Forelimb muscle (tissue), 1 donor: ENCODE data around the gene SKAP1. TPM values are rescaled to one million over a fixed set of nuclear protein-coding genes. Genes with fewer than 3 reads are reported as not detected.
"Not testable (repeated sequence)": the region's sequence is repeated elsewhere in the genome, so short reads cannot be mapped to it uniquely, and the experiment has no call there.

Experiments used
- DNase-seq: peaks from one replicate; pipeline ENCODE4 v3.0.0-alpha.2; 2013; ENCODE audit warnings: low read depth
- polyA plus RNA-seq: library from polyadenylated mRNA; unstranded; fragments of 120-200 nt; gene quantifications from one replicate; pipeline ENCODE4 v1.2.1, GENCODE V29; 2013; ENCODE audit not compliant: insufficient read length

SKAP1 gene
- polyA plus RNA-seq, 1 donor: 0.30 TPM

DNA sequence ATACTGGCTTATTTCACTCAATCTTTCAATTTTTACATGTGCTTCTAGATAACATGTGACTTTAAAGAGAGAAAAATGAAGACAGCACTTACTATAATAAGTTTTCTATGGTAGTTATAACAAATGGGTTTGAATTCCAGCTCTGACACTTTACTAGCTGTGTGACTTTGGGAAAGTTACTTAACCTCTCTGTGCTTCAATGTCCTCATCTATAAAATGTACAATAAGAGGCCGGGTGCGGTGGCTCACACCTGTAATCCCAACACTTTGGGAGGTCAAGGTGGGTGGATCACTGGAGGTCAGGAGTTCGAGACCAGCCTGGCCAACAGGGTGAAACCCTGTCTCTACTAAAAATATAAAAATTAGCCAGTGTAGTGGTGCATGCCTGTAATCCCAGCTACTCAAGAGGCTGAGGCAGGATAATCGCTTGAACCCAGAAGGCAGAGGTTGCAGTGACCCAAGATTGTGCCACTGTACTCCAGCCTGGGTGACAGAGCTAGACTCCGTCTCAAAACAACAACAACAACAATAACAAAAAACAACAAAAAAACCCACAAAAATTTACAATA lies 184.5 kb downstream of the SKAP1 start:
- DNase-seq: not testable (repeated sequence)

DNA sequence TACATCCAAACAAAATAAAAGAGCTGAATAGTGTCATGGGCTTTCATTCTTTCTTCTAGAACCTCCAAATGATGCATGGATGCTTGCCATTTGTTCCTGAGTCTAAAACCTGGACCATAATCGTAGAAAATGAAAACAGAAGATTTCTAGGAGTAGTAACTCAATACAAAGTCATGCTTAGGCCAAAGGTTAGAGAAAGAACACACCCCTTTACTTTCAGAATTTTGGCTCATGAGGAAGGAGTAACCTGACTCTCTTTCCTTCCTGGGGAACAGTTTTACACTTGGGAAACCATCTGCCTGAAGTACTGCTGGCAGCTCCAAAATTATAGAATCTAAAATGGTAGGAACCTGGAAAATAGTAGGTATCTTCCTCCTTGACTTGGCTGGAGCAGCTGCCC lies 185.2 kb downstream of the SKAP1 start:
- DNase-seq: no peak

DNA sequence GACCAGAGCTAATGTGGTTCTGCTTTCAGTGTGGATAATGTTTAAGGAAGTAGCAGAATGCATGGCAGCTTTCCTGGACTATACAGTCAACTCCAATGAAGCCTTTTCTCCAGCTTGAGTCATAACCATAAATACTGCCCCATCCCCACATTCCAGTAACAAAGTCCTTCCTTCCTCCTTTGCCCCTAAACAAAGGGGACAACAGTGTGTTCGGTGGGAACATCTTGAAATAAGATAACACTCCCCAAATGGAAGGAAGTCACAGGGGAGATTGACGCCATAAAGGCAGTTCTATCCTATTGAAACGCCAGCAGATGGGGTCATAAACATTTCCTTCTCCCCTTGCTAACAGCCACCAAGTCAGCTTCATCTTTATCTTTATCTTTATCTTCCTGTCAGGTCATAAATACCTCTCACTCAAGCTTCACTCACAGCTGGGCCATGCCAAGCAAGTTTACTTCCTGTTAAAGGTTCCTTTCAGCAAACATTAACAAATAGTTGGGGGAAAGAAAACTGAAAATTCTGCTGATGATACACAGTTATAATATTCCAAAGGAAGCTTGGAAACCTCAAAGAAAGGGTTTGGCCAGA lies 185.8 kb downstream of the SKAP1 start:
- no peak for DNase-seq

DNA sequence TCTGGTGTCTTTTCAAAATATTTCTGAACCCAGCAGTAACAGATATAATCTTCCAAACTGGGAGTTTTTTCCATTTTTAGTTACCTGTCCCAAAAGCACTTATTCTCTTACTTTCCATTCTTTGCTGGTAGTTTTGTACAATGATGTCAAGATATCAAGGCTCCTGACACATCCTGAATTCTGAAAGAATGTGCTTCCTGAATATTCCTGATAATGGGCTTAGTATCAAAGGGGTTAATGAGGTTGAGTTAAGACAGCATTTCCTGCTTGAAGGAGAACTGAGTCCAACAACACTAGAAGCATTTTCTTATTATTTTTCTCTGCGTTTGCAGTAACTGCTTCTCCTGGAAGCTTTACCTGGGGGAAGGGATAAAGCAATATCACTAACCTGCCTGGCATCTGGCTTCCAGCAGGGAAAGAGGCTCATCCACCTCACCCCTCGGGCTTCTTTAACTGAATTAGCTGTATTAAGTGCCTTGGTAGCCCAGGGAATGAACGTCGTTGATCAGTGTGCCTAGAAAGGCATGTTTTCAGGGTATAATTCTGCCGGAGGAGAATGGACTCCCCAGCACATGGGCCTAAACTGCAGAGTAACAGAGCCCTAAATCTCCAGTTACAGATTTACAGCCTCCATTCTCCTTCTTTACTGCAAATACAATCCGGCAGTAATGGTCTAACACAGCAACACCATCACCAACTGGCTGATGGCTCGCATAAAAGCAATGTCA lies 188.1 kb downstream of the SKAP1 start:
- no peak for DNase-seq

DNA sequence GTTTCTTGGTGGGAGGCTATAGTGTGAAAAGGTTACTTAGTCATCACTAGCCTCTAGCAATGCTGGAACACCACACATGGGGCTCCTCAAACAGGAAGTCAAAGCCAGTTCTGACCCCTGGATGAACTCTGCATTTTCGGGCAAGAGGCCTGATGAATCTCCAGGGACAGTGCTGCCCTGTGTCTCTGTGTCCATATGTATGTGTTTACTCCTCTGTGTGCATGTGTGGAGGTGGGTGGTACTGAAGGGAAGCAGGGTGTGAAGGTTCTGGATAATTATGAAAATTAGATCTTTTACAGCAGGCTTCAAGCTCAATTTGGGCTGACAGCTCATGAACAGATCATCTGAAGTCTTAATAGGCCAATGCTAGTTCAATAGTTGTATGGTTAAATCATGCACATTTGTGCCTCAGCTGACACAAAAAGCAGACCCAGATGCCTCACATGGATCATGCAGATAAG lies 188.9 kb downstream of the SKAP1 start:
- no peak for DNase-seq

DNA sequence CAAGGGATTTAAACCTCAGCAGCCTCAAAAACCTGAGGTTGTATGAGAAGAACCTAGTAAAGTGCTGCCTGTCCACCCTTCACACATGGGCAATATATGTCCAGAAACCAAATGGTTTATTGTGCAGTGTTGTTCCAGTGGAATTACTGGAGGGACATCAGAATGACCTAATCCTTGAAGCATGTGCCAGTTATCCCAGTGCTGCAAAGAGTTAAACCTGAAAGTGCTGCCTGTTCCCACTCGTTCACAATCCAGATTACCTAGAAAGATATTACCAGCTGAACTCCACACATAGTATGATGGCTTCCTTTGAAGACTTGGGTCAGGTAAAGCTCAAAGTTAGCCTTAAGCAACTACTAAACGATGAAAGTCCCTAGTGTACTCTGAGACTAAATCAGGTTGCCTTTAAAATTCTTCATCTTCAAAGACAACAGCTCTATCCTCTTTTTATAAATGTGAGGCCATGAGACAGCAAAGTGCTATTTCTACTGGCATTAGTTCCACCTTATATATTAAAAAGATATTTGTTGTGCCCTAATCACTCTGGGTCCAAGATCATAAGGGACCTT lies 189.4 kb downstream of the SKAP1 start:
- DNase-seq: no peak

DNA sequence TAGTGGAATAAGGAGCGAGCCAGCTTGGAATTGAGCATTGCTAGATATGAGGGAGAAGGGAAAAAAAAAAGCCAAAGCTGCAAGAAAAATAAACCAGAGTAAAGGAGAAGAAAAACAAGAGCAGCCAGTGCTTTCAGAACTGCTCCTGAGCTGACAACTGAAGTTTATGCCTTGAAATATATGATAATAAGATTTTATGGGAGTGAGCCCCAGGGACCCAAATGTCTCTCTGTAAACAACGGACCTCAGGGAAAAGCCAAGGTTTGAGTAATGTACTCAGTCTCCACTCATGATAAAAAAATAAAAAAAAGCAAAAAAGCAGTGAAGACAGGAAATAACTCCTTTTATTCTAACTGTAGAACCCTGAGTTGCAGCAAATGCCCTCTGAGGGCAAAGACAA lies 189.9 kb downstream of the SKAP1 start:
- no peak for DNase-seq

DNA sequence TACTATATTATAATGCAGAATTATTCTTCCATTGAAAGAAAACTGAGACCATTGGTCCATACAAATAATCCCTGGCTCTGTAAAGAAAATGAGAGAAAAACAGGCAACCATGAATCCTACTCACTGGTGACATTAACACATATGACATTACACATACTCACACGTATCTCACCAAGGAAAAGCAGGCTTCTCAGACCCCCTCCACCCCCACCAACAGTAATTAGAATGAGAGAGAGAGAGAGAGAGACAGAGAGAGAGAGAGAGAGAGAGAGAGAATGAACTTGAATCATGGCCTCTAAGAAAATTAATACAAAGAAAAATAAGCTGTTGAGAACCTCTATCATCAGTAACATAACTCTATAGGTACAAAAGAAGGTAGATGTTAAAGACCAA lies 190.4 kb downstream of the SKAP1 start:
- DNase-seq: no peak

DNA sequence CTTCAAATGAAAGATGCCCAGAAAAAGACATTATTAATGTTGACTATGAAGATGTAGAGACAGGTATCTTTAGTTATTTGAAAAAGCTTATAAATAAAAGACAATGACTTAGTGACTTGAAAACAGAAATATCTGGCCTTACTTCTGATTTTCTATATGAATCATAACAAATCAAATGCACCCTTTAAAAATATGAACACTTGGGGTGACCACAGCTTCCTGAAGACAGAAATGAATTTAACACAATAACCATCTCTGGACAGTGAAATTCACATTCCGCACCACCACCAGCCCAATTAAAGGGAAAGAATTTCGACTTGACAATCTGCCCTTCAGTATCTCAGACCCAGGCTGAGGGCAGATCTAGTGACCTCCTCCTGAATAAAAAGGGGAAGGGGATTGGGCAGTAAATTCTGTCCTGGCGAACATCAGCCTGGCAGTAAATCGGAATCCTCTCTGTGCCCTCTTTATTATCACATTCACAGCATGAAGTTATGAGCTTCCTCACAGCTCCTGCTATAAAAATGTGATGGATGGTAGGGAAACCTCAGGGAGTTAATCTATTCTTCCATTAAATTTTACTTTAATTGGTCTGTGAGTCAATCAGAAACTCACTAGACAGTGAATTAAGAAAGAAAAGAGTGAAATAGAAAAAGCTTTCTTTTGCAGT lies 190.9 kb downstream of the SKAP1 start:
- no peak for DNase-seq

DNA sequence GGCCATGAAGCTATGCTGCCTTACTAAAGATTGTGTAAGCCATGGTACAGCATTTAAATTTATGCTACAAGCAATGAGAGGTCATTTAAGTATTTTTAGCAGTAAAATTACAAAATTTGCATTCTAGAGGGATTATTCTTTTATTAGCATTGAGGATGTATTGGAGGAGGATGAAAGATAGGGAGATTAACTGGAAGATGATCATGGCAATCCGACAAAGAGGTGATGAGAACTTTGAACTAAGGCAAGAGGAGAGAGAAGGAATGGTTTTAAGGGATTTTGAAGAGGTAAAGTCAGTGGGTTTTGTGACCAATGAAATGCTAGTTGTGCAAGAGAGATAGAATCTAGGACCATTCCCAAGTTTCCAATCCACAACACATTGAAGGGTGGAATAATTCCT lies 192.6 kb downstream of the SKAP1 start:
- no peak for DNase-seq

DNA sequence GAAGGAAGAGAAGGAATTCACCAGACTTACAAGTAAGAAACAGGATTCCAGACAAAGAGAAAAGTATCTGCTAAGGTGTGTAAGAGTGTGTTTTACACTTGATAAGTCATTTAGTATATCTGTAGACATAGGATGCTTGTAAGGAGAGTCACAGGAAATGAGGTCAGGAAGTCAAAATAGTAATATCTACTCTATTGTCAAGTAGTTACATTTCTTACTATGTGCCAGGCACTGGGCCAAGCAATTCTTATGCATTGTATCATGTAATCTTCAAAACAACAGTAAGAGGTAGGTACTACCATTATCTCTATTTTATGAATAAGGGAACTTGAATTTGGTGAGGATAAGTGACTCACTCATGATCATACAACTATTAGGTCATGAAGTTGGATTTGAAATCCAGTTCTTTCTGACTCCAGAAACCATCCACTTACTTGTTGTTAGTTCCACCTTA lies 193.3 kb downstream of the SKAP1 start:
- DNase-seq: no peak

DNA sequence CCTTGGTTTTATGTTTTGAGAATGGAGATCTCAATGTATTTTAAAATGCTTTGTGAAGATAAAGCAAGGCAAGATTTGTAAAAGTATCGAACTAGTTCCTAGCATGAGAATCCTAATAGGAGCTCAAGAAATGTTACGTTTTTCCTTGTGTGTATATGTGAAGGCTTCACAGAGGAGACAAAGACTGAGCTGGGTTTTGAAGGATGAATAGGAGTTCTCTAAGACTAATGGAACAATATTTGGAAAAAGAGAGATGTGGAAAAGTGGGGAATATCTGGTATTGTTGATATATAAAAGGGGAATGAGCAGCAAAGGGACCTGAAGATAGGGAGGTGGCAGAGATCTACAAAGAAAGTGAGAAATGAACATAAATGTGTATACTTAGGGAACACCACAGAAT lies 195.1 kb downstream of the SKAP1 start:
- no peak for DNase-seq

DNA sequence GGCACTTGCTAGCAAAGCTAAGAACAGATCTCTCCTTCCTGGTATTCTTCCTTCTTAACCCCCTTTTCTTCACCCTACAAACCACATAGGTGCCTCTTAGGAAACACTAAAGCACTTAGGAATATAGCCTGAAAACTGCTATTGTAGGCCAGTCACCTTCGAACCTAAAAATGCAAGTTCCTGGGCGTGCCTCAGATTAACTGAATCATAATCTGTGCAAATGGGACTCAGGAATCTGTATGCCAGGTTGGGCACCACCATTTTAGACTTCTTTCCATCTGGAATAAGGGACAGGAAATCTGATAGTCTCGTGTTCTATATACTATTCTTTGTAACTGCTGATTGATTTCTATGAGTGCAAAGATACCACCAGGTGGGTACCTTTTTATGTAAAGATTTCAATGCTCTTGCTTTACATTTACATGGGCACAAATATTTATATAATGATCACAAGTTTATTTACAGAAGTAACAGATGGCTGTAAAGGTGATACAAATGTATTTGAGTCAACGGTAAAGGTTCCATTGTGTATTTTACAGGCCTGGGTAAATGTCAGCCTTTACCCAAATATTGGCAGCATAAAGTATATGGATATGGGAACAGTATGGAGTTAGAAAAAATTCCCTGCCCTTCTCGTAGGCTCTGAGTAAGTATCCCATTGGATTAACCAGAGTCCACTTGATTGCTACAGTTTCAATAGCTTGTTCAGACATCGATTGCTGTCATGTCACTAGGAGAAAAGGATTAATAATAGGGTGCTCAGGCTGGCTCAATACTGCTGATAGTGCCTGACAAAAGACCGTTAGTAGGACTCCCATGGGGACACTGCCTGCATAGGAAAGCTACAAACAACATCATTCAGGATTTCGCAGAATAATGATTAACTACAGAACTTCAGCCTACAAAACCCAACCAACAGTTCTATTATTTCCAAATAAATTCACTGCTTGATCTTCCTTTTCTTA lies 197.7 kb downstream of the SKAP1 start:
- DNase-seq: no peak

DNA sequence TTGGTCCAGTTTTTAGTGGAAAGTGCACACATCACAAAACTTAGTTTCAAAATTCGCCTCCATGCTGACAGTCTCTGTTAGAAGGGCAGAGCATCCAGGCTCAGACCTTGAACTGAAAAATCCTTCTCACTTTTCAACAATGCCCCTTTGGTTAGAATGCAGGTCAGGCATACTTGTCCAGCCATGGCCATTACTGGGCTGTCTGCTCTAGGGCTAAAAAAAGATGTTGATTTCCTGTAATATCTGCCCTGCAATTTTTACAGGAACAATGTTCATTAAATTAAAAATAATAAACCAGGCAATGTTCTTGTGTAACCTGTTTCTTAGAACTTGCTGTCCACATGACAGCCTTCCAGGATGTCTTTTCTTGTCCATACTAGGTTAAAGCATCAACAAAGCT lies 200.1 kb downstream of the SKAP1 start:
- no peak for DNase-seq

DNA sequence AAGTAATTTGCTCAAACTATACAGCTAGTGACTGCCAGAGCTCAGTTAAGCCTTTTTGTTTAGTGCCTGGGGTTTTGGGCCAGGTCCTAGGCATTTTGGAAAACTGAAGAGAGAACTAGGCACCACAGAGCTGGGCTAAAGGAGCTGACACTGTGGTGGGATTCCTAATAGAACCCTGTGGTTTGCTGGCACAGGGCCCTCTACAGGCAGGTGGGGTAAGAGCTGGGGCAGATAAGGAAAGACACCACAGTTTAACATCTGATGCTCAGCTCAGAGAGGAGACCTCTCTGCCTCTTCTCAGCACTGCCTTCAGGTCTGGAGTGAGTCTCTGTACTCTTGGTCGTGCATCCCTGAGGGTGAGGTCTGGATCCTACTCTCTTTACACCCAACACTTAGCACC lies 201.3 kb downstream of the SKAP1 start:
- DNase-seq: no peak

DNA sequence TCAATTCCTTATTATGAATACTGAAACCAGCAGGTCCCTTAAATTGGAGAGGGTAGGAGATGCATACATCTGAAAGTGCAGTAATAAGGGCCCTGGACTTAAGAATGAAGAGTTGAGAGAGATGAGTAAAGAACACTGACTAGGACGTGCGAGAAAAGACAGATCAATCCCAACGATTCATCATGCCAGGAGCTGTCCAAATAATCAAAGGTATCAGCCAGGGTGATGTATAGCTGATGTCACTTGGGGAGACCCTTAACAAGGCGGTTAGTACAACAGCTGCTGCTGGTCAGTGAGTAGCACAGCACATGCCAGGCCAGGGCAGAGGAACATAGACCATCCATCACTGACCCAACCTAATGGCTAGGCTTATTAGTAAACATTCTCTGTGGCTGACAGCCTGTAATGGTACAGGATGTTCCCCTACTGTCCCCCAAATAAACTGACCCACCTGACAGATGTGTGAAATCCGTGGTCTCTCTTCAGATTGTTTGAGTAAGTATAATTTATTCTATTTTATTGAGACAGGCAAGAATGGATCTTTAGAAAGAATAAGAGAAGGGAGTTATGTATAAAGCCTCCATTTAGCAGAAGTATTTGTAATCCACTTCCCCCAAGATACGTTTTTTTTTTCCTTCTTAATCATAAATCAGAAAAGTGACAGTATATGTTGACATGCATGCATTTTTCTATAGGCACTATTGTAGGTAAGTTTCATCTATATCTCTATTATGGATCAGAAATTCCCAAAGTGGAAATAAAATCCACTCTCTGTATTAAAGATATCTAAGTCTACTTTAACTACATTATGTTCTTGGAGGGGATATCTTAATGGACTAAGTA lies 204.1 kb downstream of the SKAP1 start:
- DNase-seq: no peak

DNA sequence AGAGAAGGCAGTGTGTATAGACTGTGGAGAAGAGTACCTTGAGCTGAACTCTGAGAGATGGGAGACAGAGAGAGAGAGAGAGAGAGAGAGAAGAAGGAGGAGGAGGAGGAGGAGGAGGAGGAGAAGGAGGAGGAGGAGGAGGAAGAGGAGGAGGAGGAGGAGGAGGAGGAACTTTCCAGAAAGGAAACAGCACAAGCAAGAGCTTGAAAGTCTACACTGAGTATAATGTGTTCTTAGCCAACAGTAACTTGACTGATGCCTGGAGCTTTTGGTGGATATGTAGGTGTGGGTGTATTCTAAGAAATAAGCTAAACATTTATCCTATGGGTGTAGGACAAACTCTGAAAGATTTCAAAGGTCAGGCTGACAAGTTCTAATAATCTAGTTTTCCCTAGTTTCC lies 206.1 kb downstream of the SKAP1 start:
- no peak for DNase-seq

DNA sequence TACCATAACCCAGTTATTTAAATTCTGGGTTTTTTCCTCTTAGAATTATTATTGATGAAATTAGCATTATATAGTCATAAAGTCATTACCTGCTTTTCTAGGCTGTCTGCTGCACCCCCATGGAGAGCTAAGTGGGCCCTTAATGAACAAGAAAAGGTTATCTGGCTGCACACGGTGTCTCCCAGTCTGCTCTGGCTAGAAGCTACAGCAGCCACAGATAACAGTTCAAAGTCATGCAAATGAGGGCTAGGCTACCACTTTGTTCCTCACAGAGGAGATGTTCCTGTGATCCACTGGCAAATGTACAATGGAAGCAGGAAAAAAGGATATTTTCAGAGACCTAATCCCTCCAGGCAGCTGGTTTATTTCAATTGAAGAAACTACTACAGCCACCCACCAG lies 210.4 kb downstream of the SKAP1 start:
- no peak for DNase-seq

DNA sequence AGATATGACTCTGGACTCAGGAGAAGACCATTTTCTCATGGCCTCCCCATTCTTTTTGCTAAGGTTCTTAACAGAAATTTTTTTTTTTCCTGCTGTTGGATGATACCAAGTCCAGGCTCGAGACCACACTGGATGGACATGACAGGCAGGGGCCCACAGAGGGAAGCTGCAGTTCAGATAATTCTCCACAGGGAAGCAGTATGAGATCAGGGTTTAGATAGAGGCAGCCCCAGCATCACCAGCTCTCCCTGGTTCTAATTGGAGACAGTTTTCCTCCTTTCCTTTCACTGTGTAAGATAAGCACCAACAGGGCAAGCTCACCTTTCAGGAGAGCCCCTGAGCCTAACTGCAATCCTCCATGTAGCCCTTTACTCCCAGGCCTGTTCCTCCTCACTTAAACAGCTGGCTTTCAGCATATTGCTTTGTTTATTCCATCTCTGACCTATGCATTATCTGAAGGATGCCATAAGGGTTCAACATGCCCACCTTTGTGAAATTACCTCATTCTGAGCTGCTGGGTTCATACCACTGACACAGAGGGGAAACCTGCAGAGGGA lies 214.4 kb downstream of the SKAP1 start:
- DNase-seq: no peak

DNA sequence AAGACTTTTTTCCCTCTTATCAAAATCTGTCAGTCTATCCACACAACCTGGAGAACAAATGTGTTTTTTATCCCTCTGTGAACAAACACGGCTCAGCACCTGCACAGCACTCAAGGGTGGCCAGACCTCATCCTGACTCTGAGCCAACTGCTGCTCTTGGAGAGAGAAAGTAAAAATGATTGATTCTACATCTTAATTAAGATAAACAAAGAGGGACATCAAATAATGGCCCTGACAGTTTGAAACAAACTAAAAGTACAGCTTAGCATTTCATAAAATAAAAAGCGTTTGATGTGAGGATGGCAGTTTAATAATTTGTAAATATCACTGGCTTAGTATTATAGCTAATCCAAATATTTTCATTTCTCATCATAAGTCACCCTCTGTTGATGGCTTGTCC lies 216.2 kb downstream of the SKAP1 start:
- DNase-seq: no peak
